ENCODE measurements around the gene PAAF1.

Gene PAAF1

GRCh38 chr11:73974604-73975478 is 98.0 kb downstream of the PAAF1 start:
- TF ChIP-seq, protein P1, sequence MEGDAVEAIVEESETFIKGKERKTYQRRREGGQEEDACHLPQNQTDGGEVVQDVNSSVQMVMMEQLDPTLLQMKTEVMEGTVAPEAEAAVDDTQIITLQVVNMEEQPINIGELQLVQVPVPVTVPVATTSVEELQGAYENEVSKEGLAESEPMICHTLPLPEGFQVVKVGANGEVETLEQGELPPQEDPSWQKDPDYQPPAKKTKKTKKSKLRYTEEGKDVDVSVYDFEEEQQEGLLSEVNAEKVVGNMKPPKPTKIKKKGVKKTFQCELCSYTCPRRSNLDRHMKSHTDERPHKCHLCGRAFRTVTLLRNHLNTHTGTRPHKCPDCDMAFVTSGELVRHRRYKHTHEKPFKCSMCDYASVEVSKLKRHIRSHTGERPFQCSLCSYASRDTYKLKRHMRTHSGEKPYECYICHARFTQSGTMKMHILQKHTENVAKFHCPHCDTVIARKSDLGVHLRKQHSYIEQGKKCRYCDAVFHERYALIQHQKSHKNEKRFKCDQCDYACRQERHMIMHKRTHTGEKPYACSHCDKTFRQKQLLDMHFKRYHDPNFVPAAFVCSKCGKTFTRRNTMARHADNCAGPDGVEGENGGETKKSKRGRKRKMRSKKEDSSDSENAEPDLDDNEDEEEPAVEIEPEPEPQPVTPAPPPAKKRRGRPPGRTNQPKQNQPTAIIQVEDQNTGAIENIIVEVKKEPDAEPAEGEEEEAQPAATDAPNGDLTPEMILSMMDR (IDR thresholded peaks at IDR 0.05; ENCODE audit: low read depth, low read length): no peak
- H3K4me3 ChIP-seq (replicated peaks in 1 of 2; ENCODE audit: low read depth in 2 of 2, low read length in 2 of 2): no peak overlapping the region
- no peak for DNase-seq (ENCODE audit: low read depth in 2 of 2)

GRCh38 chr11:73975479-73975757 is 98.6 kb downstream of the PAAF1 start:
- H3K4me3 ChIP-seq (replicated peaks in 1 of 2; ENCODE audit: low read depth in 2 of 2, low read length in 2 of 2): no peak overlapping the region
- TF ChIP-seq, protein P1 (IDR thresholded peaks at IDR 0.05; ENCODE audit: low read depth, low read length): no peak
- DNase-seq (ENCODE audit: low read depth in 2 of 2): no peak

- DNase-seq (ENCODE audit: low read depth in 2 of 2): no peak
- H3K4me3 ChIP-seq (replicated peaks in 1 of 2; ENCODE audit: low read depth in 2 of 2, low read length in 2 of 2): no peak overlapping the region
- TF ChIP-seq, protein P1 (IDR thresholded peaks at IDR 0.05; ENCODE audit: low read depth, low read length): no peak
Observed at GRCh38 chr11:73976451-73977151, 99.8 kb downstream of the PAAF1 start.

DNA sequence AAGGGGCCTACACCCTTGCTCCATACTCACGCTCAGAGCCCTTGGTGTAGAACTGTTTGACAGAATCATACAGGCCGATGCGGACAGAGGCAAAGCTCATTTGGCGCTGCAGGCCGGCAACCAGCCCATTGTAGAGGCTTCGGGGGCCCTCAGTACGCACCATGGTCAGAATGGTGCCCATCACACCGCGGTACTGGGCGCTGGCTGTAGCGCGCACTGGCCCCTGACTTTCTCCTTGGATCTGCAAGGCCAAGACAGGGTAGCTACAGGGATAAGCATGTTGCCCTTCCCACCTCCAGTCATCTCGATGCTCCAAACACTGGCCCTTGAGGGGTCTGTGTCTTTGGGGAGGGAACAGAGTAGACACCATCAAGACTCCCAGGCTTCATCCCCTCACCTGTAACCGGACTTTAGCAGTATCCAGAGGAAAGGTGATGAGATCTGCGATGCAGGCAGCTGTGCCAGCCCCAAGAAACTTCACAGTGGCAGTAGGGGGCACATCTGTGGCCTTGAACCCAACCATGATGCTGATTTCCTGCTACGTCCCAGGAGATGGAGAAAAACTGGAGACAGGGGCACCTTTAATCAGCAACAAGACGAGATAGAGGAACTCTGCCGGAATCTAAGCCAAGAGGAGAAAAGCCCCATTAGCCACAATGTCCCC is 101.2 kb downstream of the PAAF1 start:
- H3K4me3 ChIP-seq (replicated peaks in 1 of 2; ENCODE audit: low read depth in 2 of 2, low read length in 2 of 2): no peak overlapping the region

DNA sequence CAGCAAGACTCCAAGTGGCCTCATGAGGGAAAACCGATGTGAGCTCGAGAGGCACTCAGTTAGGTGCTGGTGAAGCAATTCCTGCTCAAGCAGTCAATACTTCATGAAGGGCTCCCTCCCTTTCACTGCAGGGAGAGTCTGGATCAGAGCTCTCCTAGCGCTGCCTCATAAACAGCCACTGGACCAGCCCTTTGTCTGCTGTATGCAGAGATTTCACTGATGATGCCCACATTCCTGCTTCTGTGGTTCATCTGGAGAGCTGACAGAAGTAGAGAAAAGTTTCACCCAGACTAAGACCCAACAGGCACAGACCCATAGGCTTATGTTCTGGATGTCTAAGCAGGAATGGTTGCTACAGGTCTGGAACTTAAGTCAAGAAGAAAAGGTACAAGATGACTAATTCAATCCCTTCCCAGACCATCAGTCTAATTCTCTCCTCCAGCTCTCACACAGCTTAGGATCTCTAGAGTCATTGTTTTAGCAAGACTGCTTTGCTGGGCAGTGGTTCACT is 101.8 kb downstream of the PAAF1 start:
- no peak for DNase-seq (ENCODE audit: low read depth in 2 of 2)
- no peak overlapping the region for H3K4me3 ChIP-seq (replicated peaks in 1 of 2; ENCODE audit: low read depth in 2 of 2, low read length in 2 of 2)
- TF ChIP-seq, protein P1 (IDR thresholded peaks at IDR 0.05; ENCODE audit: low read depth, low read length): no peak

More for the DNA sequence above, 101.2 kb downstream of the PAAF1 start:
- DNase-seq (ENCODE audit: low read depth in 2 of 2): no peak
- TF ChIP-seq, protein P1 (IDR thresholded peaks at IDR 0.05; ENCODE audit: low read depth, low read length): no peak

- H3K4me3 ChIP-seq (replicated peaks in 1 of 2; ENCODE audit: low read depth in 2 of 2, low read length in 2 of 2): no peak overlapping the region
- no peak for DNase-seq (ENCODE audit: low read depth in 2 of 2)
- TF ChIP-seq, protein P1 (IDR thresholded peaks at IDR 0.05; ENCODE audit: low read depth, low read length): no peak
Observed at GRCh38 chr11:73980001-73980961, 103.5 kb downstream of the PAAF1 start.

All from cardiac fibroblast (primary cell).